Natural killer cell (primary cell): Measurements from ENCODE around the gene RPS6KA5. TPM values are rescaled to one million over a fixed set of nuclear protein-coding genes. Genes with fewer than 3 reads are reported as not detected.

Experiments
- ATAC-seq, 3 donors: fragments of 150-1000 bp in 2 of 3; fragments of 200-7000 bp in 1 of 3; cut with Tn5 transposase; 1 replicate in 1 of 3; 2 replicates in 2 of 3; pipeline ENCODE4 v1.10.0; 2021; ENCODE audit warnings: mild to moderate bottlenecking in 2 of 3, moderate library complexity in 2 of 3
- DNase-seq, 2 donors: peaks; one replicate each; pipeline versions ENCODE4 v3.0.0 to v3.0.0-alpha.2; 2013 to 2021; ENCODE audit warnings: mixed read lengths in 1 of 2
- H3K27ac ChIP-seq: one replicate; pipeline ENCODE4 v1.5.1; 2013; ENCODE audit warnings: mild to moderate bottlenecking, low read length
- H3K27me3 ChIP-seq: one replicate; pipeline ENCODE4 v1.6.1; 2013; ENCODE audit warnings: low read length; ENCODE audit not compliant: control insufficient read depth, insufficient read depth
- H3K36me3 ChIP-seq: one replicate; pipeline ENCODE4 v1.6.1; 2013; ENCODE audit warnings: low read length; ENCODE audit not compliant: control insufficient read depth, insufficient read depth
- H3K4me1 ChIP-seq: one replicate; pipeline ENCODE4 v1.6.1; 2013; ENCODE audit warnings: low read length; ENCODE audit not compliant: control insufficient read depth, insufficient read depth
- H3K4me3 ChIP-seq: one replicate; pipeline ENCODE4 v1.5.1; 2013; ENCODE audit warnings: low read length
- H3K9me3 ChIP-seq: one replicate; pipeline ENCODE4 v1.6.1; 2013; ENCODE audit warnings: low read length; ENCODE audit not compliant: control insufficient read depth, insufficient read depth
- H3K27ac Mint-ChIP-seq, 2 donors: one replicate each; pipeline ENCODE4 v1.8.0; 2022; ENCODE audit warnings: mild to moderate bottlenecking in 2 of 2, mixed read lengths in 2 of 2, moderate library complexity in 1 of 2
- H3K27me3 Mint-ChIP-seq, 2 donors: one replicate each; pipeline ENCODE4 v1.8.0; 2022; ENCODE audit warnings: low read depth in 2 of 2, mixed read lengths in 2 of 2
- H3K36me3 Mint-ChIP-seq: one replicate; pipeline ENCODE4 v1.8.0; 2022; ENCODE audit warnings: mixed read lengths
- H3K4me1 Mint-ChIP-seq, 2 donors: one replicate each; pipeline ENCODE4 v1.8.0; 2022; ENCODE audit warnings: mixed read lengths in 2 of 2
- H3K4me3 Mint-ChIP-seq: one replicate; pipeline ENCODE4 v1.8.0; 2022; ENCODE audit warnings: mild to moderate bottlenecking, moderate library complexity, mixed read lengths
- H3K9me3 Mint-ChIP-seq, 2 donors: one replicate each; pipeline ENCODE4 v1.8.0; 2022; ENCODE audit warnings: mixed read lengths in 2 of 2
- CTCF ChIP-seq: fragments of 200-600 bp; IDR thresholded peaks from one replicate; pipeline ENCODE4 v1.8.0; 2022; ENCODE audit warnings: antibody characterized with exemption
- WGBS: methylation state at CpG from one replicate; pipeline ENCODE4 v1.1.7; 2013; ENCODE audit warnings: missing lambda C conversion rate; ENCODE audit not compliant: insufficient coverage; 5-methylcytosine and 5-hydroxymethylcytosine counted together
- intact Hi-C: fragments of 100-400 bp; cut with micrococcal nuclease; formaldehyde crosslinking; loops from one replicate; pipeline ENCODE4 v1.14.2; 2022
- total RNA-seq, 4 donors: library from RNA; stranded (reverse); fragments of 120-200 nt in 1 of 4; gene quantifications; one replicate each; pipeline versions ENCODE4 v1.2.3 to v1.2.4, GENCODE V29; 2013 to 2022

Gene RPS6KA5
- total RNA-seq, 3 donors from 2014 or later (not counting 1 experiment from before 2014, with no cell fraction given): 24.1 to 28.5 (median 27.9) TPM

GRCh38 chr14:91004987-91005386 lies 55.5 kb downstream of the RPS6KA5 start:
- intact Hi-C loops: no loop called here
- peaks cover 23 to 30% of the 10 kb centered on the region in 2 donors for H3K4me1 Mint-ChIP-seq
- H3K4me3 Mint-ChIP-seq: no peak overlapping the region
- H3K27me3 Mint-ChIP-seq: no peaks in the 10 kb centered on the region
- H3K36me3 Mint-ChIP-seq: no peaks in the 10 kb centered on the region
- H3K9me3 Mint-ChIP-seq: no peaks in the 10 kb centered on the region
- no peak overlapping the region for H3K27ac Mint-ChIP-seq
- no peaks in the 10 kb centered on the region for H3K27me3 ChIP-seq
- H3K27ac ChIP-seq: no peak overlapping the region
- ATAC-seq: no peak
- H3K36me3 ChIP-seq: no peaks in the 10 kb centered on the region
- H3K4me3 ChIP-seq: no peak overlapping the region
- peaks cover 5% of the 10 kb centered on the region for H3K4me1 ChIP-seq
- TF ChIP-seq CTCF: no peak
- no peaks in the 10 kb centered on the region for H3K9me3 ChIP-seq
- no peak for DNase-seq

GRCh38 chr14:90999299-90999698 lies 61.1 kb downstream of the RPS6KA5 start:
- H3K9me3 ChIP-seq: no peaks in the 10 kb centered on the region
- intact Hi-C loops: no loop called here
- H3K36me3 ChIP-seq: peaks cover 4% of the 10 kb centered on the region
- Mint-ChIP-seq H3K36me3 (no peaks in the 10 kb centered on the region), H3K9me3 (no peaks in the 10 kb centered on the region), H3K27me3 (no peaks in the 10 kb centered on the region), H3K27ac (no peak overlapping the region), H3K4me1 (peaks cover 0 to 4% of the 10 kb centered on the region in 2 donors), H3K4me3 (no peak overlapping the region)
- WGBS: 98% methylated on average over 4 of the region's 4 CpGs
- no peaks in the 10 kb centered on the region for H3K27me3 ChIP-seq
- H3K4me1 ChIP-seq: no peaks in the 10 kb centered on the region
- H3K27ac ChIP-seq: no peak overlapping the region
- no peak overlapping the region for H3K4me3 ChIP-seq
- DNase-seq (no peak), ATAC-seq (no peak)
- TF ChIP-seq CTCF: no peak

- H3K36me3 ChIP-seq: peaks cover 4% of the 10 kb centered on the region
- H3K9me3 ChIP-seq: no peaks in the 10 kb centered on the region
- peaks cover 0 to 6% of the 10 kb centered on the region in 2 donors for H3K4me1 Mint-ChIP-seq
- no peak for TF ChIP-seq CTCF
- no peak overlapping the region for H3K27ac ChIP-seq
- no peak for DNase-seq
- no peak for ATAC-seq
- no peaks in the 10 kb centered on the region for H3K27me3 ChIP-seq
- H3K9me3 Mint-ChIP-seq: no peaks in the 10 kb centered on the region
- intact Hi-C loops: no loop called here
- H3K4me3 ChIP-seq: no peak overlapping the region
- H3K27ac Mint-ChIP-seq: no peak overlapping the region
- H3K4me1 ChIP-seq: no peaks in the 10 kb centered on the region
- no peaks in the 10 kb centered on the region for H3K36me3 Mint-ChIP-seq
- no CpG with 5 or more reads among the region's 1 CpG for WGBS
- no peaks in the 10 kb centered on the region for H3K27me3 Mint-ChIP-seq
- no peak overlapping the region for H3K4me3 Mint-ChIP-seq
Observed at GRCh38 chr14:90996967-90997366, 63.5 kb downstream of the RPS6KA5 start.

- WGBS: 77% methylated on average over 3 of the region's 4 CpGs
- no peaks in the 10 kb centered on the region for H3K9me3 Mint-ChIP-seq
- Histone ChIP-seq H3K9me3 (no peaks in the 10 kb centered on the region), H3K36me3 (peaks cover 4% of the 10 kb centered on the region), H3K27ac (no peak overlapping the region), H3K4me1 (no peaks in the 10 kb centered on the region), H3K27me3 (no peaks in the 10 kb centered on the region), H3K4me3 (no peak overlapping the region)
- no peak overlapping the region for H3K27ac Mint-ChIP-seq
- H3K27me3 Mint-ChIP-seq: no peaks in the 10 kb centered on the region
- intact Hi-C loops: no loop called here
- ATAC-seq: no peak
- H3K4me3 Mint-ChIP-seq: no peak overlapping the region
- H3K36me3 Mint-ChIP-seq: no peaks in the 10 kb centered on the region
- peaks cover 0 to 6% of the 10 kb centered on the region in 2 donors for H3K4me1 Mint-ChIP-seq
- no peak for DNase-seq
- no peak for TF ChIP-seq CTCF
Observed at GRCh38 chr14:90995785-90996184, 64.7 kb downstream of the RPS6KA5 start.
